ENCODE measurements around the gene ZNF428.

DNA sequence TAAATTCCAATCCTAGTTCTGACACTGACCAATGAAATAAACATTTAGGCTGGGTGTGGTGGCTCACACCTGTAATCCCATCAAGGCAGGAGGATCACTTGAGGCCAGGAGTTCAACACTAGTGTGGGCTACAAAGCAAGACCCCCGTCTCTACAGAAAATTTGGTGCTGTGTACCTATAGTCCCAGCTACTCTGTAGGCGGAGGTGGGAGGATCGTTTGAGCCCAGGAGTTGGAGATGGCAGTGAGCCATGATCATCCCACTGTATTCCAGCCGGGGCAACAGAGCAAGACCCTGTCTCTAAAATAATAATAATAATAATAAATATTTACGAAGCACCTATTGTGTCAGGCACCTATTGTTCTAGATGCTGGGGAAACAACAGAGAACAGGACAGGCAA lies 30.2 kb downstream of the ZNF428 start:
- TF ChIP-seq, protein P1, sequence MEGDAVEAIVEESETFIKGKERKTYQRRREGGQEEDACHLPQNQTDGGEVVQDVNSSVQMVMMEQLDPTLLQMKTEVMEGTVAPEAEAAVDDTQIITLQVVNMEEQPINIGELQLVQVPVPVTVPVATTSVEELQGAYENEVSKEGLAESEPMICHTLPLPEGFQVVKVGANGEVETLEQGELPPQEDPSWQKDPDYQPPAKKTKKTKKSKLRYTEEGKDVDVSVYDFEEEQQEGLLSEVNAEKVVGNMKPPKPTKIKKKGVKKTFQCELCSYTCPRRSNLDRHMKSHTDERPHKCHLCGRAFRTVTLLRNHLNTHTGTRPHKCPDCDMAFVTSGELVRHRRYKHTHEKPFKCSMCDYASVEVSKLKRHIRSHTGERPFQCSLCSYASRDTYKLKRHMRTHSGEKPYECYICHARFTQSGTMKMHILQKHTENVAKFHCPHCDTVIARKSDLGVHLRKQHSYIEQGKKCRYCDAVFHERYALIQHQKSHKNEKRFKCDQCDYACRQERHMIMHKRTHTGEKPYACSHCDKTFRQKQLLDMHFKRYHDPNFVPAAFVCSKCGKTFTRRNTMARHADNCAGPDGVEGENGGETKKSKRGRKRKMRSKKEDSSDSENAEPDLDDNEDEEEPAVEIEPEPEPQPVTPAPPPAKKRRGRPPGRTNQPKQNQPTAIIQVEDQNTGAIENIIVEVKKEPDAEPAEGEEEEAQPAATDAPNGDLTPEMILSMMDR (IDR thresholded peaks at IDR 0.05): no peak
- TF ChIP-seq POLR2A (IDR thresholded peaks at IDR 0.05): no peak

Data from right lobe of liver (tissue), 4 donors.